Endothelial cell (in vitro differentiated cells): ENCODE measurements around the gene CCDC136. TPM values are rescaled to one million over a fixed set of nuclear protein-coding genes. Genes with fewer than 3 reads are reported as not detected.
A peak's percentile ranks its signal among the peaks of the same experiment; 100 is the strongest.

Experiments
- DNase-seq: peaks from one replicate; pipeline ENCODE4 v3.0.0; 2021; ENCODE audit warnings: low spot score
- H3K27ac Mint-ChIP-seq: one replicate; pipeline ENCODE4 v1.8.0; 2021; ENCODE audit warnings: mixed read lengths, inconsistent platforms; ENCODE audit not compliant: unreplicated experiment
- H3K27me3 Mint-ChIP-seq: one replicate; pipeline ENCODE4 v1.8.0; 2021; ENCODE audit warnings: mild to moderate bottlenecking, moderate library complexity, mixed read lengths, inconsistent platforms; ENCODE audit not compliant: unreplicated experiment
- H3K36me3 Mint-ChIP-seq: one replicate; pipeline ENCODE4 v1.8.0; 2021; ENCODE audit warnings: mild to moderate bottlenecking, low read depth, mixed read lengths, inconsistent platforms; ENCODE audit not compliant: unreplicated experiment
- H3K4me1 Mint-ChIP-seq: one replicate; pipeline ENCODE4 v1.8.0; 2021; ENCODE audit warnings: mild to moderate bottlenecking, mixed read lengths, inconsistent platforms; ENCODE audit not compliant: unreplicated experiment
- H3K4me3 Mint-ChIP-seq: one replicate; pipeline ENCODE4 v1.8.0; 2021; ENCODE audit warnings: mild to moderate bottlenecking, mixed read lengths, inconsistent platforms; ENCODE audit not compliant: unreplicated experiment
- H3K9me3 Mint-ChIP-seq: one replicate; pipeline ENCODE4 v1.8.0; 2021; ENCODE audit warnings: mixed read lengths, inconsistent platforms; ENCODE audit not compliant: unreplicated experiment
- total RNA-seq: library from RNA; stranded (reverse); fragmentation: NEBNext Ultra II Directional; extraction: Animal tissue kit (Norgen Biotek cat#: 25700); gene quantifications from one replicate; pipeline ENCODE4 v1.2.1, GENCODE V29; 2021; ENCODE audit not compliant: unreplicated experiment
- TF ChIP-seq, protein P1 (sequence below): fragments of 200-600 bp; sonication (generic); IDR thresholded peaks from one replicate; pipeline ENCODE4 v1.5.0; 2021; ENCODE audit warnings: antibody characterized with exemption; ENCODE audit not compliant: unreplicated experiment

The CCDC136 gene
- total RNA-seq, 1 donor from 2014 or later = 31.5 TPM

DNA sequence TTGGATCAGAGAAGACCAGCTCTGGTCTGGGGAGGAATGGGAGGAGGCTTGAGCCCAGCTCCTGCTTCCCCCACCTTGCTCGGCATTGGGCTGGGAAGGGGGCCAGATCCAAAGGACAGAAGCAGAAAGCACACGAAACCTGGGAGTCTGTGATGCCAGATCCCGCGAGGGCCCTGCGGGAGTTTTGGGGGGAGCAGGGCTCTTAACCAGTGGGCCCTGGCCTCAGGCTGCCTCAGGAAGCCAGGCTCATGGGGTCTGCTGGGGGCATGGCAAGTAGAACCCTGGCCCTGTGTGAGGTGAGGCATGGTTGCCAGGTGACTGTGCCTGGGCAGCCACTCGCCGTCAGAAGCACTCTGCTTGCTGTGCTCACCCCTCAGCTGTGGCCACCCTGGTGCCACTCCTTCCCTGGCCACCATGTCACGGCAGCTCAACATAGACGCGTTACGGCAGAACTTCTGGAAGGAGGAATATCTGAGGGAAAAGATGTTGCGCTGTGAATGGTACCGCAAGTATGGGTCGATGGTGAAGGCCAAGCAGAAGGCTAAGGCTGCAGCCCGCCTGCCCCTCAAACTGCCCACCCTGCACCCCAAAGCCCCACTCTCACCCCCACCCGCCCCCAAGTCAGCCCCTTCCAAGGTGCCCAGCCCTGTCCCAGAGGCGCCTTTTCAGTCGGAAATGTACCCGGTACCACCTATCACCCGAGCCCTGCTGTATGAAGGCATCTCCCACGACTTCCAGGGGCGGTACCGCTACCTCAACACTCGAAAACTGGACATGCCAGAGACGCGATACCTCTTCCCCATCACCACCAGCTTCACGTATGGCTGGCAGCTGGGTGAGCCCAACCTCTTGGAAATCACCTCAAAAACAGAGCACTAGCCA, 74.5 kb downstream of the CCDC136 start:
- Mint-ChIP-seq H3K36me3 (peaks cover 14% of the 10 kb centered on the region), H3K4me1 (peaks cover 15% of the 10 kb centered on the region), H3K4me3 (peak overlapping the region; percentile 44), H3K27ac (no peak overlapping the region), H3K27me3 (peaks cover 30% of the 10 kb centered on the region), H3K9me3 (no peaks in the 10 kb centered on the region)
- TF ChIP-seq, protein P1, sequence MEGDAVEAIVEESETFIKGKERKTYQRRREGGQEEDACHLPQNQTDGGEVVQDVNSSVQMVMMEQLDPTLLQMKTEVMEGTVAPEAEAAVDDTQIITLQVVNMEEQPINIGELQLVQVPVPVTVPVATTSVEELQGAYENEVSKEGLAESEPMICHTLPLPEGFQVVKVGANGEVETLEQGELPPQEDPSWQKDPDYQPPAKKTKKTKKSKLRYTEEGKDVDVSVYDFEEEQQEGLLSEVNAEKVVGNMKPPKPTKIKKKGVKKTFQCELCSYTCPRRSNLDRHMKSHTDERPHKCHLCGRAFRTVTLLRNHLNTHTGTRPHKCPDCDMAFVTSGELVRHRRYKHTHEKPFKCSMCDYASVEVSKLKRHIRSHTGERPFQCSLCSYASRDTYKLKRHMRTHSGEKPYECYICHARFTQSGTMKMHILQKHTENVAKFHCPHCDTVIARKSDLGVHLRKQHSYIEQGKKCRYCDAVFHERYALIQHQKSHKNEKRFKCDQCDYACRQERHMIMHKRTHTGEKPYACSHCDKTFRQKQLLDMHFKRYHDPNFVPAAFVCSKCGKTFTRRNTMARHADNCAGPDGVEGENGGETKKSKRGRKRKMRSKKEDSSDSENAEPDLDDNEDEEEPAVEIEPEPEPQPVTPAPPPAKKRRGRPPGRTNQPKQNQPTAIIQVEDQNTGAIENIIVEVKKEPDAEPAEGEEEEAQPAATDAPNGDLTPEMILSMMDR = no peak
- DNase-seq = no peak

DNA sequence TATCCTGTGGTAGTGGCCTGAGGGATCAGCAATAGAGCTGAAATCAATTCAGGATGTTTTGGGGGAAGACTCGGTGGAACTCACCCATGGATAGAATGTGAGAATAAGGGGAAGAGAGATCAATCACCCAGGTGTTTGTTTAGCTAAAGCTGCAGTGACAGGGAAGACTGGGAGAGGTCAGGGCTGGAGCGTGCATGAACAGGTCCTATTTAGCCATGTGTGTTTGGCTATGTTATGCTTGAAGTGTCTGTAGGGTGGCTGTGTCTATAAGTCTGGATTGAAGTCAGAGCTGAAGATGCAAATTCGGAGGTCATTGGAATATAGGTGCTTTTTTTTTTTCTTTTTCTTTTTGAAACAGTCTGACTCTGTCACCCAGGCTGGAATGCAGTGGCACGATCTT, 75.5 kb downstream of the CCDC136 start:
- peaks cover 14% of the 10 kb centered on the region for H3K36me3 Mint-ChIP-seq
- no peak overlapping the region for H3K27ac Mint-ChIP-seq
- TF ChIP-seq, protein P1 = no peak
- H3K4me3 Mint-ChIP-seq = no peak overlapping the region
- no peaks in the 10 kb centered on the region for H3K9me3 Mint-ChIP-seq
- peaks cover 13% of the 10 kb centered on the region for H3K4me1 Mint-ChIP-seq
- H3K27me3 Mint-ChIP-seq = peaks cover 33% of the 10 kb centered on the region
- DNase-seq = no peak

DNA sequence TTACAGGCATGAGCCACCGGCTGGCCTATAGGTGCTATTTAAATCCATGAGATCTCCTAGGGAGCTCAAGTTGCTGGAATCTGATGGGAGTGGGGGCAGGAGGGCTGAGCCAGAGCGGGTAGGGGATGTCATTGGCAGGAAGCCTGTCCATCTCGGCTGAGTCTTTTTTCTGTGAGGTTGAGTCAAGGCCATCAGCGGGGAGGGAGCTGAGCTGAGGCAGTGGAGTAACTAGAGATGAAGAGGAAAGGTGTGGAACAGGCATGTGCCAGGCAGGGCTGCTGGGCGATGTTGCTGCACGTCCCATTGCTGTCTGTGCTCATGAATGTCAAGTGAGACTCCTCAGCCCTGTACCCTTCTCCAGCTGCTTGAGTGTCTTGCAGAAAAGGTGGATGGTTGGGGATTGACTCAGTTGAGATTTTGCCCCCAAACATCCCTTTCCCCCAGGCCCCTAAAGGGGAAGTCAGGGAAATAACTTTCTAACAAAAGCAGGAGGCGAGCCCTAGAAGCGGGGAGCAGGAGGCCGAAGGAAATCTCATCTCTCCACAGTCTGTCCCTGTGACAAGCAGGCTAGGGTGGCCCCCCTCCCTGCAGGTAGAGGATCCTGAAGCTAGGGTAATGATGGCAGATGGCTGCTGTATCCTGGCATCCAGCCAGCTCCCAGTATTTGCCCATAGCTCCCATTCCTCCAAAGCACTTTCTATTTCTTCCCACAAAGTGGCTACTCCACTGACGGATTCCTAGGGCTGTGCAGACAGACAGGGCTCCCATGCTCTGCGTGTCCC, 76.3 kb downstream of the CCDC136 start:
- no peak for DNase-seq
- no peak overlapping the region for H3K27ac Mint-ChIP-seq
- peak overlapping the region; percentile 73 for H3K4me3 Mint-ChIP-seq
- TF ChIP-seq, protein P1 = no peak
- no peaks in the 10 kb centered on the region for H3K9me3 Mint-ChIP-seq
- peaks cover 14% of the 10 kb centered on the region for H3K36me3 Mint-ChIP-seq
- peaks cover 11% of the 10 kb centered on the region for H3K4me1 Mint-ChIP-seq
- peaks cover 31% of the 10 kb centered on the region for H3K27me3 Mint-ChIP-seq

DNA sequence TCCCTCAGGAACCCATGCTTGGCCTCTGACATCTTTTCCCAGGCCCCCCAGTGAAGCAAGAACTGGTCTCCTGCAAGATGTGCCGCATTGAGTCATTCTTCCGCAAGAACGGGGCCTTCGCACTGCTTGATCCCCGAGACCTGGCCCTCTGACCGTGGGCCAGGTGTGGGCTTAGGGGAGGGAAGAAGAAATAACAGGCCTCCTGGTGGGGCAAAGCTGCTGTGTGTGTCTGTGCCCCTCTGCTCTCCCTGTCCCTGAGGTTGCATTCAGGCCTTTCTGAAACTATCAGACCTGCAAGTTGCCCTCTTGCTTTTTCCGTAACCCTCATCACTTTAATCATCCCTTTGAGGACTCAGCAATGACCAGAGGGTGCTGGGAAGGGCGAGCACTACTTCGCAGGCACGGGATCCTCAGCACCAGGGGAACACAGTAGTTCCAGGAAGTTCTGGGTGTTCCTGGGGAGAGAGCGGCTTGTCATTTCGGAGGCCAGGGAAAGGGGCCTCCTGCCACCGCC, 76.9 kb downstream of the CCDC136 start:
- H3K27me3 Mint-ChIP-seq = peaks cover 30% of the 10 kb centered on the region
- H3K4me1 Mint-ChIP-seq = peaks cover 9% of the 10 kb centered on the region
- H3K27ac Mint-ChIP-seq = no peak overlapping the region

More for the DNA sequence above, 76.9 kb downstream of the CCDC136 start:
- Mint-ChIP-seq H3K4me3 (no peak overlapping the region), H3K36me3 (peaks cover 14% of the 10 kb centered on the region), H3K9me3 (no peaks in the 10 kb centered on the region)
- DNase-seq = no peak
- TF ChIP-seq, protein P1 = no peak
